ENCODE results near the gene MATCAP1.

The MATCAP1 gene

DNA sequence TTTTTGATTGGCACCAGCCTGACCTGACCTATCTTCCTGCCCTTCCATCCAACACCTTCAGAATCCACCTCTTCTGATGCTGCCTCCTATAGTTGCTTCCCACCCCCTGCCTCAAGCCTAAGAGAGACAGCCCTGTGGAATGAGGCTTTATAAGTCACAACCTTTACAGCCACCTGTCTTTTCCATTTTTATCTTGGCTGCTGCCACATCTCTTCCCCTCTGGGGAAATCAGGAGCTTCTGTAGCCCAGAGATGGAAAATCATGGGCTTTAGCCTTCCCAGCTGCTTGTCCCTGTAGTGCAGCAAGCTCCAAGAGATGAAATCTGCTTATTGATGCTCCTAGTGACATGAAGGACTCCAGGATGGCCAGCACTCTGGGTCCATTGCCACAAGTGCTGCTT is 55.3 kb downstream of the MATCAP1 start:
- no peak for DNase-seq (ENCODE audit: low spot score)

All from CD4-positive, alpha-beta T cell treated with Interleukin-6 at 100 ng/mL for 8 hours (primary cell).